H1 (cell line): ENCODE measurements around the gene ST3GAL2. TPM values are rescaled to one million over a fixed set of nuclear protein-coding genes. Genes with fewer than 3 reads are reported as not detected.

Experiments
- CTCF ChIA-PET: fragments of 300-600 bp; sonication (Branson Sonifier 250); formaldehyde crosslinking; loops from one replicate; lab custom pipeline; 2021; ENCODE audit not compliant: partially characterized antibody; lab: Charles Lee
- POLR2A ChIA-PET: fragments of 300-600 bp; sonication (Branson Sonifier 250); formaldehyde crosslinking; loops from one replicate; lab custom pipeline; 2021; ENCODE audit warnings: inconsistent platforms; ENCODE audit not compliant: partially characterized antibody; lab: Charles Lee
- DNase-seq, 2 experiments: peaks; one replicate each; pipeline versions ENCODE4 v3.0.0 to v3.0.0-alpha.2; 2010 to 2022; ENCODE audit warnings: low spot score in 2 of 2, low read depth in 1 of 2, mixed read lengths in 1 of 2
- FAIRE-seq: peaks from 2 replicates; lab custom pipeline; 2011; peaks lifted over from hg19 to GRCh38; lab: Jason Lieb, UNC
- H2AFZ ChIP-seq: 2 replicates; pipeline ENCODE4 v1.8.1; 2012; ENCODE audit warnings: low read length, inconsistent platforms
- H2AK5ac ChIP-seq: 2 replicates; pipeline ENCODE4 v1.6.1; 2013; ENCODE audit warnings: low read depth, low read length
- H2BK120ac ChIP-seq: replicated peaks from 2 replicates; pipeline ENCODE3; 2013; ENCODE audit warnings: low read depth, low read length, inconsistent platforms
- H2BK12ac ChIP-seq: 2 replicates; pipeline ENCODE4 v1.6.1; 2013; ENCODE audit warnings: low read depth, low read length
- H2BK15ac ChIP-seq: 2 replicates; pipeline ENCODE4 v1.6.1; 2013; ENCODE audit warnings: low read length
- H2BK20ac ChIP-seq: 2 replicates; pipeline ENCODE4 v1.6.1; 2013; ENCODE audit warnings: low read length
- H2BK5ac ChIP-seq: 2 replicates; pipeline ENCODE4 v1.6.1; 2013; ENCODE audit warnings: low read depth, low read length
- H3K14ac ChIP-seq: 2 replicates; pipeline ENCODE4 v1.6.1; 2013; ENCODE audit warnings: inconsistent platforms; ENCODE audit not compliant: insufficient read length
- H3K18ac ChIP-seq: 2 replicates; pipeline ENCODE4 v1.6.1; 2013; ENCODE audit warnings: low read length; ENCODE audit errors: extremely low read depth
- H3K23ac ChIP-seq: 2 replicates; pipeline ENCODE4 v1.6.1; 2013; ENCODE audit warnings: inconsistent platforms; ENCODE audit not compliant: insufficient read length
- H3K23me2 ChIP-seq: 2 replicates; pipeline ENCODE4 v1.6.1; 2013; ENCODE audit warnings: low read depth, low read length
- H3K27ac ChIP-seq: 2 replicates; pipeline ENCODE4 v1.6.1; 2011; ENCODE audit warnings: low read depth, low read length, inconsistent platforms
- H3K27me3 ChIP-seq, 4 experiments: replicated peaks in 1 of 4; 1 replicate in 1 of 4; 2 replicates in 3 of 4; pipeline versions ENCODE4 v1.6.1 to v1.8.1; 2011 to 2013; ENCODE audit warnings: low read length in 3 of 4, mild to moderate bottlenecking in 3 of 4, inconsistent platforms in 2 of 4, mixed read lengths in 2 of 4, moderate library complexity in 1 of 4; ENCODE audit not compliant: control insufficient read depth in 3 of 4, insufficient read depth in 3 of 4; ENCODE audit errors: extremely low read depth in 1 of 4
- H3K36me3 ChIP-seq, 4 experiments: 2 replicates each; pipeline versions ENCODE4 v1.6.1 to v1.8.1; 2011 to 2013; ENCODE audit warnings: mild to moderate bottlenecking in 4 of 4, low read length in 3 of 4, moderate library complexity in 2 of 4, control low read depth in 1 of 4, inconsistent platforms in 1 of 4; ENCODE audit not compliant: insufficient read depth in 4 of 4, control insufficient read depth in 2 of 4
- H3K4ac ChIP-seq: replicated peaks from 2 replicates; pipeline ENCODE3; 2013; ENCODE audit warnings: low read length, low read depth, mixed read lengths, inconsistent platforms; ENCODE audit not compliant: insufficient read length
- H3K4me1 ChIP-seq, 4 experiments: replicated peaks in 1 of 4; 1 replicate in 1 of 4; 2 replicates in 3 of 4; pipeline versions ENCODE4 v1.6.1 to v1.8.1; 2011 to 2013; ENCODE audit warnings: low read length in 3 of 4, inconsistent platforms in 2 of 4, mixed read lengths in 1 of 4; ENCODE audit not compliant: insufficient read depth in 4 of 4, control insufficient read depth in 3 of 4
- H3K4me2 ChIP-seq, 2 experiments: 2 replicates each; pipeline versions ENCODE4 v1.6.1 to v1.8.1; 2011 to 2013; ENCODE audit warnings: low read depth in 2 of 2, low read length in 2 of 2, control low read depth in 1 of 2, inconsistent platforms in 1 of 2, mild to moderate bottlenecking in 1 of 2; ENCODE audit not compliant: insufficient read depth in 1 of 2
- H3K4me3 ChIP-seq, 4 experiments: fragments of 200-600, 300-600 bp in 1 of 4; sonication (generic), shearing (Covaris generic), sonication (Bioruptor Twin) in 1 of 4; 2 replicates each; pipeline versions ENCODE4 v1.5.1 to v1.8.1; 2011 to 2016; ENCODE audit warnings: low read length in 4 of 4, low read depth in 3 of 4, control low read depth in 2 of 4, inconsistent platforms in 2 of 4, mild to moderate bottlenecking in 2 of 4, mixed read lengths in 1 of 4, moderate library complexity in 1 of 4; ENCODE audit not compliant: insufficient read depth in 2 of 4; ENCODE audit errors: extremely low read depth in 1 of 4
- H3K56ac ChIP-seq: replicated peaks from 2 replicates; pipeline ENCODE3; 2013; ENCODE audit warnings: low read depth, mild to moderate bottlenecking, mixed read lengths, low read length, inconsistent platforms; ENCODE audit not compliant: insufficient read length
- H3K79me1 ChIP-seq: 2 replicates; pipeline ENCODE4 v1.6.1; 2013; ENCODE audit warnings: low read depth, low read length, control low read depth
- H3K79me2 ChIP-seq, 2 experiments: 2 replicates each; pipeline versions ENCODE4 v1.6.1 to v1.8.1; 2012 to 2013; ENCODE audit warnings: low read length in 2 of 2, mild to moderate bottlenecking in 2 of 2, inconsistent platforms in 1 of 2; ENCODE audit not compliant: insufficient read depth in 2 of 2, control insufficient read depth in 1 of 2
- H3K9ac ChIP-seq, 4 experiments: replicated peaks in 1 of 4; 1 replicate in 1 of 4; 2 replicates in 3 of 4; pipeline versions ENCODE4 v1.6.1 to v1.8.1; 2011 to 2013; ENCODE audit warnings: low read depth in 3 of 4, low read length in 3 of 4, control low read depth in 2 of 4, mild to moderate bottlenecking in 2 of 4, moderate library complexity in 2 of 4, inconsistent platforms in 1 of 4; ENCODE audit errors: extremely low read depth in 1 of 4
- H3K9me3 ChIP-seq, 2 experiments: 2 replicates each; pipeline versions ENCODE4 v1.6.1 to v1.8.1; 2012 to 2013; ENCODE audit warnings: mild to moderate bottlenecking in 2 of 2, moderate library complexity in 2 of 2, control low read depth in 1 of 2, inconsistent platforms in 1 of 2, low read depth in 1 of 2, low read length in 1 of 2, mixed read lengths in 1 of 2; ENCODE audit not compliant: insufficient read depth in 2 of 2
- H4K20me1 ChIP-seq, 2 experiments: replicated peaks in 1 of 2; 2 replicates each; pipeline versions ENCODE3 to v1.8.1; 2011 to 2013; ENCODE audit warnings: inconsistent platforms in 2 of 2, low read length in 2 of 2, mild to moderate bottlenecking in 1 of 2; ENCODE audit not compliant: insufficient read depth in 2 of 2, control insufficient read depth in 1 of 2
- H4K5ac ChIP-seq: 2 replicates; pipeline ENCODE4 v1.6.1; 2013; ENCODE audit warnings: low read length, low read depth, mixed read lengths, inconsistent platforms; ENCODE audit not compliant: insufficient read length
- H4K8ac ChIP-seq: 2 replicates; pipeline ENCODE4 v1.8.0; 2013; ENCODE audit warnings: mild to moderate bottlenecking, moderate library complexity, low read length, inconsistent platforms; ENCODE audit not compliant: insufficient read depth; ENCODE audit errors: extremely low read depth
- H4K91ac ChIP-seq: replicated peaks from 2 replicates; pipeline ENCODE3; 2013; ENCODE audit warnings: low read length, mixed read lengths, inconsistent platforms; ENCODE audit not compliant: insufficient read length
- CEBPB ChIP-seq: IDR thresholded peaks from 2 replicates; pipeline ENCODE4 v1.6.1; 2012; ENCODE audit warnings: low read depth, low read length
- CTCF ChIP-seq, 3 experiments: IDR thresholded peaks; 1 replicate in 2 of 3; 2 replicates in 1 of 3; pipeline versions ENCODE4 v1.5.1 to v1.6.1; 2011; ENCODE audit warnings: low read length in 3 of 3, mild to moderate bottlenecking in 3 of 3, inconsistent platforms in 2 of 3, low read depth in 1 of 3, moderate library complexity in 1 of 3; ENCODE audit not compliant: insufficient read depth in 1 of 3; ENCODE audit errors: control extremely low read depth in 1 of 3
- FOSL1 ChIP-seq: IDR thresholded peaks from 2 replicates; pipeline ENCODE4 v1.6.1; 2011; ENCODE audit warnings: mild to moderate bottlenecking, low read depth, low read length, moderate library complexity; ENCODE audit not compliant: insufficient read depth
- GTF2F1 ChIP-seq: IDR thresholded peaks from 2 replicates; pipeline ENCODE4 v1.6.1; 2012; ENCODE audit warnings: low read depth, low read length, improper control_type of control experiment, borderline replicate concordance
- NANOG ChIP-seq: IDR thresholded peaks from 2 replicates; pipeline ENCODE4 v1.6.1; 2011; ENCODE audit warnings: low read length, low read depth, mild to moderate bottlenecking, inconsistent platforms; ENCODE audit not compliant: insufficient read depth, poor library complexity, severe bottlenecking
- PHF8 ChIP-seq: fragments of 200-600 bp; sonication (generic); conservative IDR thresholded peaks from 2 replicates; pipeline ENCODE4 v1.7.1; 2012; ENCODE audit warnings: low read depth, mild to moderate bottlenecking, inconsistent platforms, low read length, moderate library complexity
- RBBP5 ChIP-seq: IDR thresholded peaks from 2 replicates; pipeline ENCODE4 v1.7.1; 2012; ENCODE audit warnings: low read depth, mild to moderate bottlenecking, inconsistent platforms, low read length, moderate library complexity, borderline replicate concordance
- RFX5 ChIP-seq: IDR thresholded peaks from 2 replicates; pipeline ENCODE4 v1.6.1; 2011; ENCODE audit warnings: low read depth, low read length, improper control_type of control experiment, borderline replicate concordance
- SIRT6 ChIP-seq: IDR thresholded peaks from one replicate; pipeline ENCODE4 v1.7.1; 2012; ENCODE audit warnings: low read length, inconsistent platforms
- SP4 ChIP-seq: IDR thresholded peaks from 2 replicates; pipeline ENCODE4 v1.6.1; 2012; ENCODE audit warnings: low read length, inconsistent platforms
- WGBS, 2 experiments: shearing (Covaris generic) in 1 of 2; methylation state at CpG; one replicate each; pipeline versions ENCODE4 v1.1.6 to v1.1.7; 2013 to 2015; ENCODE audit warnings: low lambda C conversion rate in 2 of 2, mixed read lengths in 2 of 2, inconsistent platforms in 1 of 2, low coverage in 1 of 2, missing lambda C conversion rate in 1 of 2; ENCODE audit not compliant: insufficient replicate concordance in 2 of 2, insufficient coverage in 1 of 2, insufficient read length in 1 of 2; ENCODE audit errors: extremely low coverage in 1 of 2, missing lambda C conversion rate in 1 of 2; 5-methylcytosine and 5-hydroxymethylcytosine counted together
- polyA plus RNA-seq, 7 experiments: library from polyadenylated mRNA; depleted of rRNA in 3 of 7; stranded (reverse) in 5 of 7; unstranded in 2 of 7; fragments of >200 nt in 5 of 7; fragments of 200-250 nt in 2 of 7; gene quantifications; 1 replicate in 5 of 7; 2 replicates in 1 of 7; 4 replicates in 1 of 7; pipeline versions ENCODE4 v1.2.1 to v1.2.3, GENCODE V29; 2011 to 2013; ENCODE audit warnings: missing spikeins in 2 of 7, mixed read lengths in 2 of 7
- total RNA-seq: library from RNA; stranded (reverse); fragmentation: NEBNext Ultra II Directional; extraction: Animal tissue kit (Norgen Biotek cat#: 25700); gene quantifications from 2 replicates; pipeline ENCODE4 v1.2.1, GENCODE V29; 2021

ST3GAL2 gene
- total and polyA plus RNA-seq, 2 of the 8 experiments (the other 6 are each of a cell fraction or from before 2014, with no cell fraction given): 14.4 to 39.7 TPM

- no peak overlapping the region for H3K4me3 ChIP-seq
- no peak overlapping the region for H2BK15ac ChIP-seq
- WGBS, 2 experiments: 95% methylated on average over 13 of the region's 16 CpGs; no CpG with 5 or more reads in 1 of the 2 experiments
- H3K14ac ChIP-seq: no peak overlapping the region
- no peak overlapping the region for H3K27ac ChIP-seq
- no peaks in the 10 kb centered on the region for H3K4me1 ChIP-seq
- H3K56ac ChIP-seq: no peak overlapping the region
- H2BK20ac ChIP-seq: 0 out of 2 replicates have a peak overlapping the region, but pooled peaks have one; percentile 48
- H2BK5ac ChIP-seq: no peak overlapping the region
- no peak overlapping the region for H3K18ac ChIP-seq
- no peak overlapping the region for H3K4ac ChIP-seq
- H2BK120ac ChIP-seq: no peak overlapping the region
- H4K8ac ChIP-seq: 0 out of 2 replicates have a peak overlapping the region, but pooled peaks have one; percentile 68
- no peaks in the 10 kb centered on the region for H3K27me3 ChIP-seq
- no peaks in the 10 kb centered on the region for H3K36me3 ChIP-seq
- H3K23ac ChIP-seq: no peak overlapping the region
- no peak overlapping the region for H2AFZ ChIP-seq
- H3K79me2 ChIP-seq: no peaks in the 10 kb centered on the region
- no peaks in the 10 kb centered on the region for H3K79me1 ChIP-seq
- H2BK12ac ChIP-seq: no peak overlapping the region
- POLR2A ChIA-PET: interaction anchor here (0.5 to 4.5 kb wide), 4 partner anchors 14 to 71 kb away, joined by 3 to 20 read pairs (median 3); partner anchors contain the start of gene FCSK
- H2AK5ac ChIP-seq: no peak overlapping the region
- no peaks in the 10 kb centered on the region for H3K23me2 ChIP-seq
- FAIRE-seq: no peak
- H4K91ac ChIP-seq: peak overlapping the region; percentile 40
- no peak overlapping the region for H4K5ac ChIP-seq
- H3K9me3 ChIP-seq: no peaks in the 10 kb centered on the region
- no peak overlapping the region for H3K9ac ChIP-seq
- H3K4me2 ChIP-seq: no peak overlapping the region
- H4K20me1 ChIP-seq: peaks cover 0 to 2% of the 10 kb centered on the region in 2 experiments
- CTCF ChIA-PET: interaction anchor here (0.5 to 13.6 kb wide), 14 partner anchors 11 to 185 kb away, joined by 3 to 180 read pairs (median 6); partner anchors contain the start of gene FCSK
- DNase-seq: no peak
- TF ChIP-seq RFX5 (no peak), CEBPB (no peak), CTCF (IDR thresholded peaks at IDR 0.05; ENCODE audit: control extremely low read depth in 1 of 3, insufficient read depth in 1 of 3, low read depth in 1 of 3, low read length in 3 of 3) (no peak), NANOG (no peak), FOSL1 (no peak), SP4 (no peak), GTF2F1 (no peak), RBBP5 (no peak), PHF8 (no peak), SIRT6 (no peak)
These were observed 30.1 kb upstream of the ST3GAL2 start for GRCh38 chr16:70468776-70469525.
